Right lobe of liver (tissue), 4 donors: Measurements from ENCODE around the gene SLC5A3.

ENCODE experiments used
- POLR2A ChIP-seq: fragments of 450-650 bp; IDR thresholded peaks from one replicate; pipeline ENCODE4 v1.6.1; 2017; ENCODE audit warnings: antibody characterized with exemption, mild to moderate bottlenecking
- TF ChIP-seq, protein P1 (sequence below), 4 donors: fragments of 200-600 bp in 3 of 4; fragments of 450-650 bp in 1 of 4; IDR thresholded peaks; one replicate each; pipeline versions ENCODE4 v1.5.1 to v1.8.0; 2016 to 2022; ENCODE audit warnings: antibody characterized with exemption in 4 of 4, mild to moderate bottlenecking in 2 of 4
- donor health status: DM: no; HTN: no; CAD: no.
- donor health status: DM: no; HTN: no; CAD: no.
- donor health status: DM: no; HTN: yes; CAD: no.

DNA sequence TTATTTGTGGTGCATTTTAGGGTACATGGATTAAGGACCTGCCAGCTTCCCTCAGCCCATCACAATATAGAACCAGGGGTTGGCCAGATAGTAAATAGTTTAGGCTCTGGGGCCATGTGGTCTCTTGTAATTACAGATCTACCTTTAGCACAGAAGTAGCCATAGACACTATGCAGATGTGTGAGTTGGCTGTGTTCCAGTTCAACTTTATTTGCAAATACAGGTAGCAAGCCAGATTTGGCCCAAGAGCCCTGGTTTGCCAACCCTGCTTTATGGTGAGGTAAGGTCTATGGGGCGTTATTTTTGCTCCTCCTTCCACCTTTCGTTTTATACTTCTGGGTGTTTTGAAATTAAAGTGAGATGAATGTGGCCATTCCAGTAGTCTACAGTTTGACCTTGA lies 48.7 kb downstream of the SLC5A3 start:
- TF ChIP-seq POLR2A, result no peak
- TF ChIP-seq, protein P1, sequence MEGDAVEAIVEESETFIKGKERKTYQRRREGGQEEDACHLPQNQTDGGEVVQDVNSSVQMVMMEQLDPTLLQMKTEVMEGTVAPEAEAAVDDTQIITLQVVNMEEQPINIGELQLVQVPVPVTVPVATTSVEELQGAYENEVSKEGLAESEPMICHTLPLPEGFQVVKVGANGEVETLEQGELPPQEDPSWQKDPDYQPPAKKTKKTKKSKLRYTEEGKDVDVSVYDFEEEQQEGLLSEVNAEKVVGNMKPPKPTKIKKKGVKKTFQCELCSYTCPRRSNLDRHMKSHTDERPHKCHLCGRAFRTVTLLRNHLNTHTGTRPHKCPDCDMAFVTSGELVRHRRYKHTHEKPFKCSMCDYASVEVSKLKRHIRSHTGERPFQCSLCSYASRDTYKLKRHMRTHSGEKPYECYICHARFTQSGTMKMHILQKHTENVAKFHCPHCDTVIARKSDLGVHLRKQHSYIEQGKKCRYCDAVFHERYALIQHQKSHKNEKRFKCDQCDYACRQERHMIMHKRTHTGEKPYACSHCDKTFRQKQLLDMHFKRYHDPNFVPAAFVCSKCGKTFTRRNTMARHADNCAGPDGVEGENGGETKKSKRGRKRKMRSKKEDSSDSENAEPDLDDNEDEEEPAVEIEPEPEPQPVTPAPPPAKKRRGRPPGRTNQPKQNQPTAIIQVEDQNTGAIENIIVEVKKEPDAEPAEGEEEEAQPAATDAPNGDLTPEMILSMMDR (IDR thresholded peaks at IDR 0.05), result no peak
